ENCODE measurements around the gene IL1RN.
A peak's percentile ranks its signal among the peaks of the same experiment; 100 is the strongest.

Gene IL1RN

DNA sequence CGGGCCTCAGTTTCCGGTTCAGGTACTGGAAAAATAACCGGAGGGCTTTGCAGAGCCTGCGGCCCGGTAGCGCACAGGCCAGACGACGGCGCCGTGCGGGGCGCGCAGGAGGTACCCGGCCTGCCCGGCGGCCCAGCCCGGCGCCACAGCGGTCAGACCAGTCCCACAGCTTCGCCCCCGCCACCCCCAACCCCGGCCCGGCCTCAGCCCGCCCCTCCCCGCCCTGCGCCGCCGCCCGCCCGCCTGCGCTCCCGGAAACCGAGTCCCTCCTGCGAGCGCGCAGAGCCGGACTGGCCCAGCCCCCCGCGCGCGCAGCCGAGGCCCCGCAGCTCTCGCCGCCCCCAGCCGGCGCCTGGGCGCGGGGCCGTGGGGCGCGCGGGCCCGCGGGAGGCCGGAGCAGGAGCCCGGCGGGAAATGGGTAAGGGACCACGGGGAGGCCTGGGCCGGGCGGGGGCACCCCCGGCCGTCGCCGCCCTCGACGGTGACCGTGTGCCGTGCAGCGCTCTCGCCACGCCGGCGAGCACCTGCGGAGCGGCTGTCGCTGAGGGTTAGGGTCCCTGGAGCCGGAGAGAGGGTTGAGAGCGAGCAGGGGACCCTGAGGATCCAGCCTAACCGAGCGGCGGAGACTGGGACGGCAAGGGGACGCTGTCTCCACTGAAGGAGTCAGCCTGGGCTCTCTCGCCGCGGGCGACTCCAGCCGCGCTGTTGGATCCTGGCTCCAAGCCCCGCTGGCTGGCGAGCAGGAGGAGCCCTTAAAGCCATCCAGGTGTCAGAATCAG, 29.9 kb downstream of the IL1RN start:
- DNase-seq: no peak

DNA sequence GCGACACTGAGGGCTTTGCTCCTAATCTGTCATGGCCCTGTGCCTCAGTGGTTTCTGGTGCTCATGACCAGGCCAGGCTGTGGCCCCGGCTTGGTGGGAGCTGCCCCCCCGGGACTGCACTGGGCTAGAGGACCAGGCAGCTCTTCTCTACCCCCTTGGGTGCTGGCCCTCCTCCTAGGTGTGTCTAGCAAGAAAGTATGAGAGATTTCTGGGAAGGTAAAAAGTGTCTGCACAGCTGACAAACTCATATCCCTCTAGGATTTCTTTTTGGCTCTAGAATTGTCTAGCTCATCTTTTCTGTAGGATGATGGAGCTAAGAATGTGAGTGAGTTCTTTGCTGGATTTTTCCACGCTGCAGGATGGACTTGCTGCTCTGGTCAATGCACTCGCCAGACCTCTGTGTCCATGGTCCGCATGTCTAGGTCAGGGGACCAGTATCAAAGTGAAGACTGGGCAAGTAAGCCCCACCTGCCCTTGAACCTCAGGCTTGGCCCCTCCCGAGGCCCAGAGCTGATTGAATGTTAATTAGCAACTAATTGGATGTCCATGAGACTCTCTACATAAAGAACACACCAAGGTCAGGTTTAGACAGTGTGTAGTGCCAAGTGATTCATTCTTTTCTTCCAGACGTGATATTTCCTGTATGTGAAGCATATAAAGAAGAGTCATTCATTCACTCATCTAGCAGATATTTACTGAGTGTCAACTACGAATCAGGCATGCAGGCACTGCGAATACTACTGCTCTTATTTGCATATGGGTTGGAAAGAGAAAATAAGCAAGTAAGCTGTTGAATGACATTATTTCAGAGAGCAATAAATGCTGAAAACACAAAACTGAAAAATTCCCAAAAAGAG, 30.7 kb downstream of the IL1RN start:
- no peak for DNase-seq

DNA sequence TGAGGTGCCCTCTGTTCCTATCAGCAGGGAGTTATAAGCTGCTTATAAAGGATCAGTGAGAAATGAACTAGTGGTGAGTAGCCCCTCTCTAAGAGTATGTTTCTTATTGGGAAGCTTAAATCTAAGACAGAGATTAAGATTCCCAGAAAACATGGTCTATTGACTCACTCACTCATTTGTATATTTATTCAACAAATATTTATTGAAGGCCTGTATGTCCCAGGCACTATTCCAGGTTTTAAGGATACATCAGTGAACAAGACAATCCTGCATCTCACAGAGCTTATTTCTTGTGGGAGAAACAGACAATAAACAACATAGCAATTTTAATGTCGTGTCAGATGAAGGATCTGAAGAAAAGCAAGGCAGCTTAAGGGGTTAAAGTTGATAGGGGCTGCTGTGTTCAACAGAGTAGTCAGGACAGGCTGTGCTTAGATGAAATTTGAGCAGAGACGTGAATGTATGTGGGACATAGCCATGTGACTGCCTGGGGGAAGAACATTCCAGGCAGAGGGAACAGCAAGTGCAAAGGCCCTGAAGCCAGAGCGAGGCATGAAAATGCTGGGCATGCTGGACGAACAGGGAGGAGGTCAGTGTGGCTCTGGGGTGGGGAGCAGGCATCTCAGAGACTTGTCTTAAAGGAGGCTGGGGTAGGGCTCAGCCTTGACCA, 31.6 kb downstream of the IL1RN start:
- DNase-seq: no peak

DNA sequence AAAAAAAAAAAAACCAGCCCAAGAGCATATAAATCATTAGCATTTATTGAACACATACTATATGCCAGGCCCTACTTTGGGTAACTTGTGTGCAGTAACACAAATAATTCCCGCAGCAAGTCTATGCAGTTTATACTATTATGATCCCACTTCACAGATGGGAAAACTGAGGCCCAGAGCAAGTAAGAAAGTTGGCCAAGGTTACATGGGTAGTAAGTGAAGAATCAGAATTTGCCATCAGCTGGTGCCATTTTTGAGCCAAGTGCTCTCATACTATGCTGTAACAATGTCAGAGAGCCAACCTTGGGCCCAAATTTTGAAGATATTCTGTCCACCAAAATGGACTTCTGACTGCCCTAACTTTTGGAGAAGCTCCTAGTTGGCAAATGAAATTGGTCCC, 32.9 kb downstream of the IL1RN start:
- no peak for DNase-seq

DNA sequence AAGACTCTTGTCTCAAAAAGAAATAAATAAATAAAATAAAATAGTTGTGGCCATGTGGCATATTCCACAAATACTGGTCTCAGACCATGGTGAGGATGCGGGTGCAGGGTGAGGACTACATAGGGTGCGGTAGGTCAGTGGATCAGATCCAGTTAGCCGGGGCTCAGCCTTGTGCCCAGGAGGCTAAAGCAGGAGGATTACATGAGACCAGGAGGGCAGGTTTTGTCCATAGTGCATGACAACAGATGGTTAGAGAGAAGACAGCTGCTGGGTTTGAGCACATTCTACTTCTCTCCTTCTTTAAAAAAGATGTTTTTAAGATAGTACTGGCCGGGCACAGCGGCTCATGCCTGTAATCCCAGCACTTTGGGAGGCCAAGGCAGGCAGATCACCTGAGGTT, 33.6 kb downstream of the IL1RN start:
- DNase-seq: no peak

DNA sequence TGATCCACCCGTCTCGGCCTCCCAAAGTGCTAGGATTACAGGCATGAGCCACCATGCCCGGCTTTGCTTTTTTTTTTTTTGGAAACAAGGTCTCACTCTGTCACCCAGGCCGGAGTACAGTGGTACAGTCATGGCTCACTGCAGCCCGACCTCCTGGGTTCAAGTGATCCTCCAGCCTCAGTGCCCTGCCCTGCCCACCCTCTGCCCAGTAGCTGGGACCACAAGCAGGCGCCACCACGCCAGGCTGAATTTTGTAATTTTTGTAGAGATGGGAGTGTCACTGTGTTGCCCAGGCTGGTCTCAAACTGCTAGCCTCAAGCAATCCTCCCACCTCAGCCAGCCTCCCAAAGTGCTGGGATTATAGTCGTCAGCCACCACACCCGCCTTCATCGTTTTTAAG, 34.8 kb downstream of the IL1RN start:
- no peak for DNase-seq

DNA sequence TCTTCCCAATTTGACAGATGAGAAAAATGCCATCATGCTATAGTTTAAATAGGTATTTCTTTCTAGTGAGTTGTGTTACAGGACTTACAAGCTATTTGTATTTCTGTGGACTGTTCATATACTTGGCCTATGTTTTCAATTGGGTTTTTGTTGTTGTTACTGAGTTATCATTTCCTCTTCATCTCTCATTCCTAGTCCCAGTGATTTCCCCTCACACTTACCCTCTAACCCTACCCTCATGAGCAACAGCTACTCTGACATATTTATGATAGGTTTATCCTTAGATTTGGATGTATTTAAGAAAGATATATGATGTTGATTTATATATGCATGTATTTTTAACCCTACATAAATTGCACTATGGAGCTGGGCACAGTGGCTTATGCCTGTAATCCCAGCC, 35.5 kb downstream of the IL1RN start:
- no peak for DNase-seq

DNA sequence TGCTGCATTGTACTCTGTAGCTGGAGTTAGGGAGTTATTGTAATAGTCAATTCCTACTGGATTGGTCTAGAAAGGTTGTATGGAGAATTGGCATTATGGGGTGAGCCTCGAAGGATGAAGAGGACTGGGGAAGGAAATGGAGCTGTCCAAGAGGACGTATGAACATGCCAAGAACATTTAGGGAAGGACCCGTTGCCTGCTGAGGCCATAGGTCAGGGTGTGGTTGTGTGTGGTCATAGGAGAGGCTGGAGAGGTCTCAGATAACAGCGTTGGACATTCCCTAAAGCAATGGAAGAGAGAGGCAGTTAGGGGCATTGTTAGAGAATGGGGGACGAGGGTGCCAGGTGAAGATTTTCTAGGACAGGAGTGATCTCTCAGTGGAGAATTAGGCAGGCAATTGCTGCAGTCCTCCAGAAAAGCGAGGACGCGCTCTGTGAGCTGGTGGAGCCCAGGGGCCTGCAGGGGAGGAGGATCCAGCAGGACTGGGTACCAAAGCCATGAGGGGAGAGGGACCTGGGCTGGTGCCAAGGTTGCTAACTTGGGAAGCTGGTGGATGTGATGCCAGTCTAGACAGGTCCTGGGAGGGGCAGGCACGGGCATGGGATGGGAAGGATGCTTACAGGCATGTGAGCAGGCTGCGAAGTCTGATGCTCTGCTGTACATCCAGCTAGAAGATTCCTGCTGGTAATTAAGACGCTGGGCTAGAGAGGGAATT, 37.0 kb downstream of the IL1RN start:
- DNase-seq: no peak

DNA sequence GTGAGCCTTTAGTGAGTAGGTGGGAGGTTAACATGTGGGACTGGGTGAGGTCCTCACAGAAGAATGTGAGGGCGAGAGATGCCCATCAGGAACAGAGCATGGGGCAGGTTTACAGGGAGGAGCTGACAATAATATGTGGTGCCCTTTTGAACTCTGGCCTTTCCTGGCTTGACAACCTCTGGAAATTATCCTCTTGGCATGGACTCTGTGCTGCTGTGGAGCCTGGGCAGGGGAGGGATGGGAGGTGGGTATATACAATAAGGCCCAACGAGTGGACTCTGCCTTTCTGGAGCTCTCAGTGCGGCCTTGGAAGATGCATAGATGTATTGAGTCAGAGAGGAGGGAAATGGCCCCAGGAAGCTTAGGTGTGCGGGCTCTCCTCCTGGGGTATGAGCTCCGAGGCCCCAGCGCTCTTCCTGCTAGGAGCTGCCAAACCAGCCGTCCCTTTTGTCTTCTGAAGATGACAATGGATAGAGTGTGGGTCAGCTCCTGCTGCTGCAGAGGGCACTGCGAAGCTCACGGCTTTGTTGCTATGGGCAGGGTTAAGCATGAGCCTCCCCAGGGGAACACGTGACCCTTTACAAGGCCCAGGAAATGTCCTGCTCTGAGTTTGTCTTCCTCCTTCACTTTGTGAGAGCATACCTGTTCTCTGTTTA, 37.7 kb downstream of the IL1RN start:
- DNase-seq: no peak

DNA sequence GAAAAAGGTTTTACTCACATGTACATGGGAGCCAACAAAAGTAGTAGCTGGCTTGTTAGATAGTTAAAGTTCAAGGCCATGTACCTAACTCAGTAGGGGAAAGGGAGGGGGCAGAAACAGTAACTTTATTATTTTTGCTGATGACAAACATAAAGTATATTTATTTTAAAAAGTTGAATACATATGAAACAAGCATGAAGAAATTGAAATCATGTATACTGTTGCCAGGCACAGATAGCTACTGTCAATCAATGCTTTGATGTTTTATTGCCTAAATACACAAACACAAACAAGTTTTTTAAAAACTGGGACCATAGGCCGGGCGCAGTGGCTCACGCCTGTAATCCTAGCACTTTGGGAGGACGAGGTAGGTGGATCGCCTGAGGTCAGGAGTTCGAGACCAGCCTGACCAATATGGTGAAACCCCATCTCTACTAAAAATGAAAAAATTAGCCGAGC, 38.8 kb downstream of the IL1RN start:
- no peak for DNase-seq

DNA sequence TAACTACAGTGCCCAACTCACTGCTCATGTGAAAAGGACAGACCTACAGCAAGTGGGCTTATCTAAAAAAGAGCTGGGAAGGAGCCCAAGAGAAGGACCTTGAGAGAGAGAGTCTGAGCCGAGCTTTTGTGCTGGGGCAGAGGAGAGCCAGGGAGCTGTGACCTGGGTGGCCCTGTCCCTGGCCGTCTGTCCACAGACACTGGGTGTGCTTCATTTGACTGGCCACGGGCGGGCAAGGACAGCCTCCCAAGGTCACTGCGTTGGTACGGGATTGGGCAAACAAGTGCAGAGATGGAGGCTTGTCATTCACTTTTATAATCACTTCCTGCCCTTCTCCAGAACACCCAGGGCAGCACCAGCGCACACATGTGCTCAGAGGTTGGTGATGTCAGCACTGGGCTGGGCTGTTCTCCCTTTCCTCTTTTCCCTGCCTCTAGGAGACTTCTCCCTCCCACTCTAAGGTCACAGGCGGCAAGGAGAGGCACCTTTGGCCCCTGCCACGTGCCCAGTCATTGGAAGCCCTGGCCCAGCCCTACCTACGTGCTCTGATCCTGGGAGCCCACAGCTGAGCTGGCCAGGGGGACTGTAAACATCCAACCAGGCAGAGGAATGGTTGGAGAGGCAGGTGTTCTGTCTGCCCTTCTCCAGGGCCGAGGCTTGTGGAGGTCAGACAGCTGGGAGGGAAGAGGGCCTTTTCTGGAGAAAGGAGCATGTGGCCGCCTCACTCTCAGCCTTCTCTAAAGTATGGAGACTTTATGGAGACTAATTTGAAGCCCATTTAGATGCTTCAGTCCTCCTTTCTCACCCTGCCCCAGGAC, 39.9 kb downstream of the IL1RN start:
- DNase-seq: peak; percentile 59 to 78

DNA sequence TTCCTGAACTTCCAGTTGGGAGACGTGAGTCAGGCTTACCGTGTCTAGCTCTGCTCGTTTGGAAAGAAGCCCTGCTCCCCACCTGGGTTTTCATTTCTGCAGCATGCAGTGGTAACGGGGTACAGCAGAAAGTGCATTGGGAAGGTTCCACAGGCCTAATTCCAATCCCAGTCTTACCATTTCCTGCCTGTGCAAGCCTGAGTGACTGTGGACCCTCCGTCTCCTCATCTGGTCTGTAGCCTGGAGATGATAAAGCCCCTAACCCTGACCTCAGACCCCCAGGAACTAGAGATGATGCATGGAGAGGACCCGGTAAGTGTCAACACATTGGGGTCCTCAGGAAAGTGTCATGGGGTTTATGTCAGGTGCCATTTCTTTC, 40.6 kb downstream of the IL1RN start:
- no peak for DNase-seq

DNA sequence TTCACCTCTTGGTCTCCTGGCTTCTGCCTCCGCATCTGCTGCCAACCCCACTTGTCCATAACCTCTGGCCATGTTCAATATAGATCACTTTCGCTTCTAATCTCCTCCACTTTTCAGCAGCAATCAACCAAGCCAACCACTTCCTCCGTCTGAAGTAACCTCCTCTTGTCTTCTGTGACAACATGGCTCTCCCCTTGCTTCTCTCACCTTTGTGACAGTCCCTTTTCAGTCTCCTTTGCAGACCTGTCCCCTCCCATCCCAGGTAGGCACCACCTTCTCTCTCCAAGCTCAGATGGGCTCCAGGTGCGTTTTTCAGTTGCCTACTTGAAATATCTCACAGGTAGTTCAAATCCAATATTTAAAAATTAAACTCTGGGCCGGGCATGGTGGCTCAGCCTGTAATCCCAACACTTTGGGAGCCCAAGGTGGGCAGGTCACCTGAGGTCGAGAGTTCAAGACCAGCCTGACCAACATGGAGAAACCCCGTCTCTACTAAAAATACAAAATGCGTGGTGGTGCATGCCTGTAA, 41.7 kb downstream of the IL1RN start:
- no peak for DNase-seq

DNA sequence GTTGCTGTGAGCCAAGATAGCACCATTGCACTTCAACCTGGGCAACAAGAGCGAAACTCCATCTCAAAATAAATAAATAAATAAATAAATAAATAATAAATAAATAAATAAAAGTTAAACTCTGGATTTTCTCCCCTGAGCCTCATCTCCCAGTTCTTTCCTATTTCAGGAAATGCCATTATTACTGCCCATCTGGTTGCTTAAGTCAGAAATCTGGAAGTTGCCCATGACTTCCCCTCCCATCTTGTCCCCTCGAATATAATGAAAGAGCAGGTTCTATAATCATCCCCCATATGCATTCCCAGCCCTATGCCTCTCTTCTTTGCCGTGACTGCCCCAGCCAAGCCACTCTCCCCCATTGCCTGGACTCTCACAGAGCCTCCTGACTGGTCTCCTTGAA, 42.2 kb downstream of the IL1RN start:
- DNase-seq: no peak

DNA sequence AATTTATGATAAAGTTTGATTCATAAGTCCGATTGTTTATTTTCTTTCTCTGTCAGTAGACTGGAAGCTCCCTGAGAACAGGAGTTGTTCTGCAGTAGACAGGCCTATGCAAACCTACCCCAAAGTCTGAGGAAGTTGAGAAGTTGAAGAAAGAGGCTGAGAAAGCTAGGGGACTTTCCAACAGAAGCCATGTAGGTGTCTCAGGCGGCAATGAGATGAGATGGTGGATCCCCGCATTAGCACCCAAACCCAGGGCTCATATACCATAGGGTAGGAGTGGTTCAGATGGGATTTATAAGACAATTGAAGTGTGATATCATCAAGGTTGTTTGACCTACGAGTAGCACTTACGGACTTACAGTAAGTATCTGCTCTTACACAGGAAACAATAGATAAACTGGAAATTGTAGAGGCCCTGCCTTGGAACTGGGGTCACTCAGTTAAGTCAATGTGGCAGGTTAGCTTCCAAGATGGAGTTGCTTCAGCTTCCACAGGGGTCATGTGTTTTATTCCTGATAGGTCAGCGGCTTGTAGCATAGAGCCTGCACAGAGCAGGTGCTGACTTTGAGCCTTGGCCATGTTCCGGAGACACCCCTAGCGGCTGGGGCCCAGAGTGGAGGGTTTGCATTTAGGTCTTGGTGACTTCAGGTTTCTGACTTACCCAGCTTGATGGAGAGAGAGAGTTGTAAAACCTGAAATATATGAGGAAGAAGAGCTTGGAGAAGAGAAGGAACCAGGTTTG, 44.1 kb downstream of the IL1RN start:
- DNase-seq: no peak

DNA sequence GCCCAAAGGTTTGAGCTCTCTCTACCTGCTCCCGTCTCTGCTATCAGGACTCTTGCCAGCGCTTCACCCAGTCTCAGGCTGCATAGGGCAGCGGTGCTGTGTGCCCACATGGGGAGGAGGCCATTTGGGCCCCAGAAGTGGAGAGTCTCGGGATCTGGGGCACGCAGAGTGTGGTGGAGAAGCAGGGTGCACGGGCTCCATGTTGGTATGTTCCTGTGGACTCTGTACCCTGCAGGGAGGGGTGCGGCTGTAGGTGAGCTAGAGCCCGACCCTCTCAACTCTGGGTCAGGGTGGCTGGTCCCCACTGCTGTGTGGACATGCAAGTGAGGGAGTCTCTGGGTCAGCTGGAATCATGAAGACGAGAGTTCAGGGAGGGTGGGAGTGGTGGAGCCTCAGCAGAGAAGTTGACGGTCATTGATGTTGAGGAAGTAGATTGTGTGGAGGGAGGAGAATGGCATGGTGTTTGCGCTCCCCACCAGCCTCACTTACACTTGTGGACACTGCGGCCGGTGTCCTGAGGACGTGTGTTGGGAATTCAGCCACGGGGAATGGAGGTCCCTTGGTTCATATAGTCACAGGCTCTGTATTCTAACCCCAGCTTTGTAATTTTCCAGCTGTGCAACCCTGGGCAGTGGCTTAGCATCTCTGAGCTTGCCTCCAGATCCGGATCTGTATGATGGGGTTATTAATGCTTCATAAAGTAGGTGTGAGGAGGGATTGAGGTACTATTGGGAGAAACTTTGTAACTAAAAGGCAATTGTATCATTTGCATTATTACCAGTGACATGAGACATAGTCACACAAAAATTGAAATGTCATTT, 45.5 kb downstream of the IL1RN start:
- DNase-seq: no peak

DNA sequence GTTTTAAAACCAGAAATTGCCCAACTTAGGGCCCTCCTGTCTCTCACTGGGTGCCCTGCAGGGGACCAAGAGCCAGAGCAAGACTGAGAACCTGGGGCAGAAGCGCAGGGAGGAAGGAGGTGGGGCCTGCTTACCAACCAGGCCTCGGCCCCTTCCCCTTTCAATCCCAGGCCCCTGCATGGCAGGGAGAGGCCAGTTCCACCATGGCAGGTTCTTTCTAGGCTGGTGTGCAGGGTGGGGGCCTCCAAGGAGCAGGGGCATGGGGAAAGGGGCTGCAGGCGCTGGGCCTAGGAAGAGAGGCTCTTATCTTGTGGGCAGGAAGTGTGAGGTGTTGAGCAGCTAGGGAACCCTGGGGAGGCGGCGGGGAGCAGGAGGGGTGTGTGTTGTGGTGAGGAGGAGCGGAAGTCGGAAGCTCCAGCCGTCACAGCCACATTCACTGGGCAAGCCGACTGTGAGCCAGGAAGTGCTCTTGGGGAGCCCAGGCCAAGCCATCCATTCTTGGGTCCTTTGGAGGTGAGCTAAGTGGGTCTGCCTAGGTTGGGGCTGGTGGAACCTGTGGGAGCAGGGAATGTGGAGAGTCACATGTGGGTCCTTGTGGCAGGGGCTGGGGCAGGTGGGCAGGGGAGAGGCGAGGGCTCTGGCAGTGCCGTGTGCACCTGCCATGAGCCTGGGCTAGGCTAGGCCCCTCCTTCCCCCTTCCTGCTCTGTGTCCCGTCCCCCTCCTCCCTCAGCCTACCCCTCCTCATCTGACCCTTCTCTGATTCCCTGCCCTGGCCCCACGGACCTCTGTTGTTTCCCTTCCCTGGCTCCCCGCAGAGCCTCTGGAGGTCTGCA, 46.4 kb downstream of the IL1RN start, which contains the start of gene PSD4:
Gene PSD4 (plus strand): TSS at position 430 of the 834 bp plus-strand sequence. CDS start 8,486 bp downstream, outside the sequence.
- no peak for DNase-seq

DNA sequence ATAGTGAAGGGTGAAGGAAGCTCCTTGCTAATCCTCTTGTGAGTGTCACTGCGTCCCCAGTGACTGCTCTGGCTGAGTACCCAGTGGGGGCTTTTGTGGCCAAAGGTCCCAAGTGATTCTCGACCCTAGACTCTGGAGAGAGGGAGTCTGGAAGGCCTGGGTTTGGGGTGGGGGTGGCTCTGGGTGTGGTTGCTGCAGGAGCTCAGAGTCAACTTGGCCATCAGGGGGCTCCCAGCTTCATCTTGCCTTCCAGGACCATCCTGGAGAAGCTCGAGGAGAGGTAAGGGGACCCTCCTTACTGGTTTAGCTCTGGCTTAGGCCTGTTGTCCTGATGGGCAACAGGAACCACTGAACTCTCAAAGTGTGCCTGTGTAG, 47.0 kb downstream of the IL1RN start:
- no peak for DNase-seq

All from SHP77 (cell line).